C4-2B (cell line): ENCODE data around the gene LIPC.

ENCODE experiments used
- H3K27ac ChIP-seq: fragments of 450-650 bp; 2 replicates; pipeline ENCODE4 v1.5.1; 2017
- ZFX ChIP-seq: fragments of 450-650 bp; IDR thresholded peaks from 2 replicates; pipeline ENCODE4 v1.6.1; 2017
- TF ChIP-seq, protein P1 (sequence below): fragments of 450-650 bp; conservative IDR thresholded peaks from 2 replicates; pipeline ENCODE4 v1.5.1; 2017; ENCODE audit warnings: mild to moderate bottlenecking

Gene LIPC

DNA sequence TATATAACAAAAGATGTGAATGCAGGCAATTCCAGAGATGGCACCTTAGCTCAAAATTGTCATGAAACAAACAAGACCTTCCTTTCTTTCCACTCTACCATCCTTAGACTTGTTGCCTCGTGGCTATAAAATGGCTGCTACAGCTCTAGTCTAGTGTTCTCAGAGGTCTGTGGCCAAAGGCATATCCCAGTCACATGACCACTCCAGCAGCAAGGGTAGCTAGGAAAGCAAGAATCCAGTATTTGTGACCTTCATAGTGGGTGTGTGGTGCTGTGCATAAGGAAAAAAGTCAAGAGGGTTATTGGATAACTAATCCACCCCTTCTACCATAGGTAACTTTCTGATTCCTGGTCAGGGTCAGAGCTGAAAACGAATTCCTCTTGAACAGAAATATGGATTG is 27.1 kb upstream of the LIPC start:
- no peak for TF ChIP-seq ZFX
- TF ChIP-seq, protein P1, sequence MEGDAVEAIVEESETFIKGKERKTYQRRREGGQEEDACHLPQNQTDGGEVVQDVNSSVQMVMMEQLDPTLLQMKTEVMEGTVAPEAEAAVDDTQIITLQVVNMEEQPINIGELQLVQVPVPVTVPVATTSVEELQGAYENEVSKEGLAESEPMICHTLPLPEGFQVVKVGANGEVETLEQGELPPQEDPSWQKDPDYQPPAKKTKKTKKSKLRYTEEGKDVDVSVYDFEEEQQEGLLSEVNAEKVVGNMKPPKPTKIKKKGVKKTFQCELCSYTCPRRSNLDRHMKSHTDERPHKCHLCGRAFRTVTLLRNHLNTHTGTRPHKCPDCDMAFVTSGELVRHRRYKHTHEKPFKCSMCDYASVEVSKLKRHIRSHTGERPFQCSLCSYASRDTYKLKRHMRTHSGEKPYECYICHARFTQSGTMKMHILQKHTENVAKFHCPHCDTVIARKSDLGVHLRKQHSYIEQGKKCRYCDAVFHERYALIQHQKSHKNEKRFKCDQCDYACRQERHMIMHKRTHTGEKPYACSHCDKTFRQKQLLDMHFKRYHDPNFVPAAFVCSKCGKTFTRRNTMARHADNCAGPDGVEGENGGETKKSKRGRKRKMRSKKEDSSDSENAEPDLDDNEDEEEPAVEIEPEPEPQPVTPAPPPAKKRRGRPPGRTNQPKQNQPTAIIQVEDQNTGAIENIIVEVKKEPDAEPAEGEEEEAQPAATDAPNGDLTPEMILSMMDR: no peak
- H3K27ac ChIP-seq: no peak overlapping the region

DNA sequence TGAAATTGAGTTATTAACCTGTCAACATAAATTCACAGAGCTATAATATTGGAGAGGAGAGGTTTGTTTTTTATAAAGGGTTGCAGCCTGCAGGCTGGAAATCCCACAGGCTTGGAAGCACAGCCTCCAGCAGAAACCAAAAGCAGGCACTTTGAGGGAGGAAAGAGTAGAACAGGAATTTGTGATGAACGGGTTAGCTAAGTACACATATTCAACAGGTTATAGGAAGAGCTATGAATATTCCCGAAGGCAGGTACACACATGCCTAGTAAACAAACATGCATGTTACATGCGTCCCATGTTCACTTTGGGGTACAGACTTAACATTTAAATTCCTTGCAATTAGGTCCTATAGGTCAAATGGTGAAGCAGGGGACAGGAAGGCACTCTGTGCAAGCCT is 25.9 kb upstream of the LIPC start:
- TF ChIP-seq ZFX: no peak
- TF ChIP-seq, protein P1: no peak
- H3K27ac ChIP-seq: no peak overlapping the region

DNA sequence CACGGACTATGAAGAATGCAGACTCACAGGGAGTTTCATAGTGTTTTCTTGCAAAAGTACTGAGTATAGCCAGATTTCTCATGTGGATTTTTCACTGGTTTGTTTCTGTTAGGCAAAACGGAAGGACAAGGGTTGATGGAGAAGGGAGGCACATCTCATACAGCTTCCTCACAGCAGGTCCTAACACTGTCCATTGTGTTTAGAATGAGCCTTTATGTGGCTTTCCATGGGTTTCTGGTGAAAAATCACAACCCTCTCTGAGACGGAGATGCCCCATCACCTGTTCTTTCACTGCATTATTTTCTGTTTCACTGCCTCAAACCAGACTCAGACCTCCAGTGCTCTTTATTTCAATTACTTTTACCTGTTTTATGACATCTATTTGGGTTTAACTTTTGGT is 25.0 kb upstream of the LIPC start:
- no peak for TF ChIP-seq ZFX
- TF ChIP-seq, protein P1: no peak
- H3K27ac ChIP-seq: no peak overlapping the region

DNA sequence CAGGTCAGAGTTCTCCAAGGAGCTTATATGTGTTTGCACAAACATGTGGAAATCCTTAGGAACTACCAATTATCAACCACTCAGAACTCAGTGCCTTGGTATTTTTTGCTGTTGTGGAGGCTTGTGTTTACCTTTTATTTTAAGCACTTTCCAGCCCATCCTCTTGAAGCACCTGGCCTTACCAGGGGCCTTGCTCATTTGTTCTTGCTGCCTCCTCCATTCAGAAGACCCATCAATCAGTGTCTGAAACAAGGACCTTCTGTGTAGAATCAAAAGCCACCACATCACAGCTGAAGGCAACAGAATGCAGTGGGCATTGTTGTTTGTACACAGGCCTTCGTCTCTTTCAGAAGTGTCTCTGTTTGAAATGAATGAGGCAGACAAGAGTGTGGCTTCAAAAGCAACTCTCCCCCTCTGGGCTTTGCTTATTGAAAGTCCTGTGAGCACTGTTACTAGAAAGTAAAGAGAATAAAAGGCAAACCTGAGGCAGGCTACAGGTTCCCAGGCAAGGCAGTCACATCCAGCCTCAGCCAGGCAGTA is 24.5 kb upstream of the LIPC start:
- TF ChIP-seq, protein P1: no peak
- no peak for TF ChIP-seq ZFX
- H3K27ac ChIP-seq: no peak overlapping the region

DNA sequence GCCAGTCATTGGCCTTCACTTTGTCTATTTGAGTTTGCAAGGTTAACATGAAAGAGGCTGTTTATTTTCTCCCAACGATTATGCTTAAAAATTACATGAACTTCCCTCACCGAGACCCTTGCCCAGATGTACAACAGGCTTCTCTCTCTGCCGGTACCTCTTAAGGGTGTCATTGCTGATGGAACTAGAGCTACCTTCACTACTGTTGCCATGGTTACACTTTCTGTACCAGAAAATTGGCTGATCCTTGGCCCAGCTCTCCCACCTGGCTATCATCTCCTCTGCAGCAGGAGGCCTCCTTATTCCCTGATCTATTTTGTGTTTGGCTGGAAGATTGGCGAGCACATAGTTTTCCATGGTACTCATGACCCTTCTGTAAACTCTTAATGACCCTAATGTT is 24.0 kb upstream of the LIPC start:
- TF ChIP-seq, protein P1: no peak
- TF ChIP-seq ZFX: no peak
- H3K27ac ChIP-seq: no peak overlapping the region

DNA sequence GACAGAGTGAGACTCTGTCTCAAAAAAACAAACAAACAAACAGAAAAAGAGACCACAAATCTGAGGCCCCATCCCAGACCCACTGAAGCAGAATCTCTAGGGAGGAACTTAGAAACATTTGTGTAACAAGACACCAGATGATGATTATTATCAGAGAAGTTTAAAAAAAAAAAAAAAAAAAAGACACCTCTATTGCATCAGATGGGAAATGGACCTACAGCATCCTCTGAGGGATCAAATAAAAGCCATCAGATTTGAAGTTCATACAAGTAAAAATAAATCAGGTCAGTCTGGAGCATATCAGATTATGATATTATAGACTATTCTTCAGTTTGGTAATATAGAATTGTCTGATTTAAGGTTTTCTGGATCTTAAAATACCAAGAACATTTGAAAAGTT is 21.9 kb upstream of the LIPC start:
- no peak for TF ChIP-seq ZFX
- TF ChIP-seq, protein P1: no peak
- no peak overlapping the region for H3K27ac ChIP-seq

DNA sequence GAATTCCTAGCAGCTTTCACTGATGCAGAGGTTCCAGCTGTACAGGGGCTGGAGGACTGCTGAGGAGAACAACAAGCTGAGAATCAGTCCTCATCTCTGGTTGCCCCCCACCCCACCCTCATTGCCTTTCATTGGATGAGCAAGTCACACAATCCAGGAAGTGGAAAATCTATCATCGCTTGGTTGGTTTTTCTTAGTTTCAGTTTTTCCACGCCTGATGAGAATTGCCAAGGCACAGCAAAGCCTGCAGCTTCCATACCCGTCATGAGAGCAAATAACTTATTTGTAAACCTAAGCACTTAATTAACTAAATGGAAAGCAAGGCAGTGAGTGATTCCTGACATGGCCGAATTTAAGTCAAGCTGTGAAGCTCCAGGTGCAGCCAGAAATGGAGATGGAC is 21.4 kb upstream of the LIPC start:
- no peak overlapping the region for H3K27ac ChIP-seq
- TF ChIP-seq, protein P1: no peak
- no peak for TF ChIP-seq ZFX
